ENCODE measurements around the gene ARPP19. TPM values are rescaled to one million over a fixed set of nuclear protein-coding genes. Genes with fewer than 3 reads are reported as not detected.

Gene ARPP19, protein sequence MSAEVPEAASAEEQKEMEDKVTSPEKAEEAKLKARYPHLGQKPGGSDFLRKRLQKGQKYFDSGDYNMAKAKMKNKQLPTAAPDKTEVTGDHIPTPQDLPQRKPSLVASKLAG
- total RNA-seq: 150 TPM
- long read RNA-seq, full-length matches to known transcripts: 61 of 79 reads
- long read RNA-seq, partial matches to known transcripts: 0 of 79 reads
- long read RNA-seq, other reads (novel, unspliced or antisense): 18 of 79 reads

DNA sequence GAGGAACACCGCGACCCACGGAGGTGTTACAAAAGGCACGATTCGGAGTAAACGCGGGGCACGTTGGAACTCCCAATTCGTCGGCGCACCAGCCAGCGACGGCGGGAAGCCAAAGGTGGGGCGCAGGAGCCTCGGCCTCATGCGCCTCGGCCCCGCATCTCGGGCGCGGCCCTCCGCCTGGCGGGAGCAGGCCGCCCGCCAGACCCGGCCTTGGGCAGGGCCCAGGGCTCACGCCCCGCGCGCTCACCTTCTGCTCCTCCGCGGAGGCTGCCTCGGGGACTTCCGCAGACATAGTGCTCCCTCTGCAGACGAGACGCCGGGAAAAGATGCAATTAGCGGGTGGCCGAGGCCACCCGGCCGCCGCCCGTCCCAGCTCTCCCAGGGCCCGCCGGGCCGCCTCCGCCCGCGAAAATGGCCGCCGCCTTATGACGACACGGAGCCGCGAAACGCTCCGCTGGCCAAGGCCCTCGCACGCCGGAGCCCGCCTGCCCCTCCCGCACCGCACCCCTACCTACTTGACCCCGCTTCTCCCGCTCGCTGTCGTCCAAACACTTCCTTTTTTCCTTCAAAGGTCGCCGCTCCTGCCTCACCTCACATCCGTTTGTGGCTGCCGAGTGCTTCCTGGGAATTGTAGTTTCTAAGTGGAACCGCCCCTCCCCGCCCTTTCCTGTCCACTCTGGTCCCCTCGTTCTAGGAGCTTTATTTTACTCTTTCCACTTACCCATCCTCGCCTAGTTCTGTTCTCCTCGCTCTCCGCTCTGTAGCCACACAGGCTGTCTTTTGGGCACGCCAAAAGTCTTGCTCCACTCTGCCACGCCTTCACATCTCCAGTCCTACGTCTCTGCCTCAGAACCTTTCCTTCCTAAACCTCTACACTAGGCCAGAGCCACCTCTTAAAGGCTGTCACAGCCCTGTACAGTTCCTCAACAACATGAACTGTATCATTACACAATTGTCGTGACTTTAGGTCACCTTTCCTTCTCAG, at the start of gene ARPP19:
ARPP19 (minus strand) TSS at position 430 of the 985 bp plus-strand sequence; CDS start at position 292, 138 bp downstream.
- TF ChIP-seq, protein P1, sequence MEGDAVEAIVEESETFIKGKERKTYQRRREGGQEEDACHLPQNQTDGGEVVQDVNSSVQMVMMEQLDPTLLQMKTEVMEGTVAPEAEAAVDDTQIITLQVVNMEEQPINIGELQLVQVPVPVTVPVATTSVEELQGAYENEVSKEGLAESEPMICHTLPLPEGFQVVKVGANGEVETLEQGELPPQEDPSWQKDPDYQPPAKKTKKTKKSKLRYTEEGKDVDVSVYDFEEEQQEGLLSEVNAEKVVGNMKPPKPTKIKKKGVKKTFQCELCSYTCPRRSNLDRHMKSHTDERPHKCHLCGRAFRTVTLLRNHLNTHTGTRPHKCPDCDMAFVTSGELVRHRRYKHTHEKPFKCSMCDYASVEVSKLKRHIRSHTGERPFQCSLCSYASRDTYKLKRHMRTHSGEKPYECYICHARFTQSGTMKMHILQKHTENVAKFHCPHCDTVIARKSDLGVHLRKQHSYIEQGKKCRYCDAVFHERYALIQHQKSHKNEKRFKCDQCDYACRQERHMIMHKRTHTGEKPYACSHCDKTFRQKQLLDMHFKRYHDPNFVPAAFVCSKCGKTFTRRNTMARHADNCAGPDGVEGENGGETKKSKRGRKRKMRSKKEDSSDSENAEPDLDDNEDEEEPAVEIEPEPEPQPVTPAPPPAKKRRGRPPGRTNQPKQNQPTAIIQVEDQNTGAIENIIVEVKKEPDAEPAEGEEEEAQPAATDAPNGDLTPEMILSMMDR (IDR thresholded peaks at IDR 0.05): no peak
- H3K9me3 ChIP-seq: no peaks in the 10 kb centered on the region
- no peaks in the 10 kb centered on the region for H3K27me3 ChIP-seq (ENCODE audit: low read depth)
- peak; percentile 96 for ATAC-seq
- H3K4me3 ChIP-seq: peak within 1 kb of the TSS; percentile 82
- peak within 1 kb of the TSS; percentile 97 for H3K27ac ChIP-seq
- no peaks in the 10 kb centered on the region for H3K36me3 ChIP-seq
- DNase-seq: peak; percentile 94
- intact Hi-C loops (cut with DNase I): no loop called here
- peaks cover 38% of the 10 kb centered on the region for H3K4me1 ChIP-seq

DNA sequence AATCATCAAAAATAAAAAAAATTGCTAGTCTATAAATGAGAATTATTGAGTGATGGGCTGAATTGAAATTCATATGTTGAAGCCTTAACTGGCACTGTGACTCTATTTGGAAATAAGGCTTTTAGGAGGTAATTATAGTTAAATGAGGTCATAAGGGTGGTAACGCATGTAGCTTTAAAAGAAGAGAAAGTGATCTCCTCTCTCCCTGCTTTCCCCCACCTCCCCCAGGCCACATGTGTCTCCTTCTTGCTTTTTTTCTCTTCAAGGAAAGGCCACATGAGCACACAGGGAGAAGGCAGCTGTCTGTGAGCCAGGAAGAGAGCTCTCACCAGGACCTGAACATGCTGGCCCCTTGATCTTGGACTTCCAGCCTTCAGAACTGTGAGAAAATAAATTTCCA, 48.2 kb upstream of the ARPP19 start:
- peaks cover 64% of the 10 kb centered on the region for H3K36me3 ChIP-seq

DNA sequence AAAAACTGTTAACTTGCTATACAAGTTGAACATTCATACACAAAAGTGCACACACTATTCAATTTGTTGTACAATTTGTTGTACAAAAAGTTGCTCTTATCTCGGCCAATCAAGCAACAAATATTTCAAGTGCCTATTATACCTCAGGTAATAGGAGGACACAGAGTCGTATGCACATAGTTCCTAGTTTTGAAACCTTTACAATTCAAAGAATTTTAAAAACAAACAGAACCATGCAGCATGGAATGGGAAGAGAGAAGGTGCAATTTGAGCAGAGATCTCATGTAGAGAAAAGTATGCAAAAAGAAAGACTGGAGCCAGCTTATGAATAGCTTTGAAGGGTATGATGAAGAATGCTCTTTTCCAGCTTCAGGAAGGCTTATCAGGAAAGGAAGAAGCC, 46.5 kb upstream of the ARPP19 start:
- H3K36me3 ChIP-seq: peaks cover 67% of the 10 kb centered on the region
- no peaks in the 10 kb centered on the region for H3K9me3 ChIP-seq
- ATAC-seq (peak; percentile 81 to 94), DNase-seq (no peak)
- TF ChIP-seq, protein P1 (IDR thresholded peaks at IDR 0.05): no peak
- H3K4me3 ChIP-seq: no peak overlapping the region
- no peak overlapping the region for H3K27ac ChIP-seq
- intact Hi-C loops (cut with DNase I): no loop called here
- H3K4me1 ChIP-seq: no peaks in the 10 kb centered on the region
- no peaks in the 10 kb centered on the region for H3K27me3 ChIP-seq (ENCODE audit: low read depth)

More for the DNA sequence above, 48.2 kb upstream of the ARPP19 start:
- TF ChIP-seq, protein P1 (IDR thresholded peaks at IDR 0.05): no peak
- Histone ChIP-seq H3K27me3 (ENCODE audit: low read depth) (no peaks in the 10 kb centered on the region), H3K9me3 (no peaks in the 10 kb centered on the region), H3K4me3 (no peak overlapping the region), H3K27ac (no peak overlapping the region), H3K4me1 (no peaks in the 10 kb centered on the region)
- ATAC-seq: no peak
- intact Hi-C loops (cut with DNase I): no loop called here
- DNase-seq: no peak

DNA sequence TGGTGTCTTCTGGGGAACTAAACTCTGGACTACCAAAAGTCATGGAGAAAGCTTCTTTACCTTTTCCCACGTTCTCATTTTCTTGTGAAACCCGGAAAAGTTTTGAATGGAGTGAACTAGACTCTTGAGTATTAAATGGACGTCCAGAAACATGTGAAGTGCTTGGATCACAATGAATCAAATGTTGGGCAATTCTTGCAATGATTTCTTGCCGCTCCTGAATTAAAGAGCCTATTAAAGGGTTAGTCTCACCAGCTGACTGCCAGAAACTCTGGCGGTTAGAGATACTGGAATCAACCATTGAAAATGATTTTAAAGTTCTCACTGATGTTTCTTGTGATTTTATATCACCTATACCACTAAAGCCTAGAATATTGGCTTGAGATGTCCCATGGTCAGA, 40.8 kb upstream of the ARPP19 start:
- no peaks in the 10 kb centered on the region for H3K9me3 ChIP-seq
- DNase-seq (no peak), ATAC-seq (peak; percentile 55 to 84)
- H3K27me3 ChIP-seq (ENCODE audit: low read depth): no peaks in the 10 kb centered on the region
- H3K36me3 ChIP-seq: peaks cover 79% of the 10 kb centered on the region
- TF ChIP-seq, protein P1 (IDR thresholded peaks at IDR 0.05): no peak
- H3K27ac ChIP-seq: no peak overlapping the region
- H3K4me3 ChIP-seq: no peak overlapping the region
- intact Hi-C loops (cut with DNase I): no loop called here
- no peaks in the 10 kb centered on the region for H3K4me1 ChIP-seq

DNA sequence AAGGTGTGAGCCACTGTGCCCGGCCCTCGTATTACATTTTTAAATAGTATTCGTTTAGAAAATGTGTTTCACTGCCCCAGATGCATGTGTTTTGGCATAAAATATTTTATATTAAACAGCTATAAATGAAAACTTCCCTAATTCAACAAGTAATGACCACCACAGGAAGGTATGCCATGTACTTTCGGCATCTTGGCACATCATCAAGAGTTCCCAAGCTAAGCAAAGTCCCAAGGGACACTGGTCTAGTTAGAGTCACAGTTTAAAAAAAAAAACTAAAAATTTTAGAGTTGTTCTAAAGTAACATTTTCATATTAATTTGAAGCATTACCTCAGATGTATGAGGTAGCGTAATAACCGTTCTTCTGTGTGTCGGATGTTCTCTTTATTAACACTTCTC, 15.6 kb upstream of the ARPP19 start:
- Histone ChIP-seq H3K9me3 (no peaks in the 10 kb centered on the region), H3K4me3 (no peak overlapping the region), H3K36me3 (peaks cover 67% of the 10 kb centered on the region), H3K4me1 (no peaks in the 10 kb centered on the region), H3K27ac (no peak overlapping the region), H3K27me3 (ENCODE audit: low read depth) (no peaks in the 10 kb centered on the region)
- no peak for DNase-seq
- TF ChIP-seq, protein P1 (IDR thresholded peaks at IDR 0.05): no peak
- ATAC-seq: no peak
- intact Hi-C loops (cut with DNase I): no loop called here
